DND-41 (cell line): ENCODE data around the gene OR2J1.

ENCODE experiments used
- EZH2 ChIP-seq: IDR thresholded peaks from 3 replicates; pipeline ENCODE4 v1.6.1; 2012; ENCODE audit warnings: borderline replicate concordance, low read depth, mild to moderate bottlenecking, moderate library complexity, low read length, inconsistent platforms; ENCODE audit not compliant: severe bottlenecking
- TF ChIP-seq, protein P1 (sequence below): IDR thresholded peaks from 2 replicates; pipeline ENCODE4 v1.5.1; 2012; ENCODE audit warnings: borderline replicate concordance, low read length, moderate library complexity, mild to moderate bottlenecking; ENCODE audit not compliant: poor library complexity, severe bottlenecking; ENCODE audit errors: extremely low read depth

DNA sequence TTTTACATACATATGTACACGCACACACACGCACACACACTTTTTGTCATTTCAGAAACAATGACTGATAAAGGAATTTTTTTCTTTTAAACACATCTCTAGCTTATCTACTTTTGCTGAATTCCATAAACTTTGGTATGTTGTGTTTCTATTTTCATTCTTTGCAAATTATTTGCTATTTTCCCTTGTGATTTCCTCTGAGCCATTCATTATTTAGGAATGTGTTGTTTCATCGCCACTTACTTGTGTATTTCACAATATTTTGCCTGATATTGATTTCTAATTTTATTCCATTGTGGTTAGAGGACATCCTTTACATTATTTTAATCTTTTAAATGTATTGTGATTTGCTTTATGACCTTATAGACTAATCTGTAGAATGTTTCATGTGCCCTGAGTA lies 47.8 kb downstream of the OR2J1 start:
- no peak for TF ChIP-seq EZH2
- TF ChIP-seq, protein P1, sequence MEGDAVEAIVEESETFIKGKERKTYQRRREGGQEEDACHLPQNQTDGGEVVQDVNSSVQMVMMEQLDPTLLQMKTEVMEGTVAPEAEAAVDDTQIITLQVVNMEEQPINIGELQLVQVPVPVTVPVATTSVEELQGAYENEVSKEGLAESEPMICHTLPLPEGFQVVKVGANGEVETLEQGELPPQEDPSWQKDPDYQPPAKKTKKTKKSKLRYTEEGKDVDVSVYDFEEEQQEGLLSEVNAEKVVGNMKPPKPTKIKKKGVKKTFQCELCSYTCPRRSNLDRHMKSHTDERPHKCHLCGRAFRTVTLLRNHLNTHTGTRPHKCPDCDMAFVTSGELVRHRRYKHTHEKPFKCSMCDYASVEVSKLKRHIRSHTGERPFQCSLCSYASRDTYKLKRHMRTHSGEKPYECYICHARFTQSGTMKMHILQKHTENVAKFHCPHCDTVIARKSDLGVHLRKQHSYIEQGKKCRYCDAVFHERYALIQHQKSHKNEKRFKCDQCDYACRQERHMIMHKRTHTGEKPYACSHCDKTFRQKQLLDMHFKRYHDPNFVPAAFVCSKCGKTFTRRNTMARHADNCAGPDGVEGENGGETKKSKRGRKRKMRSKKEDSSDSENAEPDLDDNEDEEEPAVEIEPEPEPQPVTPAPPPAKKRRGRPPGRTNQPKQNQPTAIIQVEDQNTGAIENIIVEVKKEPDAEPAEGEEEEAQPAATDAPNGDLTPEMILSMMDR, result no peak
